Measurements from ENCODE around the gene DTX2. TPM values are rescaled to one million over a fixed set of nuclear protein-coding genes. Genes with fewer than 3 reads are reported as not detected.
"Not testable (repeated sequence)": the region's sequence is repeated elsewhere in the genome, so short reads cannot be mapped to it uniquely, and the experiment has no call there.

Gene DTX2
- total RNA-seq, 4 donors from 2014 or later, result 15.4 to 28.6 (median 24.8) TPM

GRCh38 chr7:76465950-76466349 is 4.4 kb downstream of the DTX2 start:
- not testable (repeated sequence) for H3K9me3 ChIP-seq, H3K4me3 ChIP-seq, H3K27me3 ChIP-seq, H3K36me3 ChIP-seq
- peak; percentile 59 for ATAC-seq
- Histone ChIP-seq H3K27ac (peak overlapping the region in 1 of 4 donors; percentile 67), H3K4me1 (peaks cover 0 to 28% (median 8%) of the 10 kb centered on the region in 3 donors)
- WGBS, 2 donors (ENCODE audit: low coverage in 1 of 2), result no CpG with 5 or more reads among the region's 8 CpGs

GRCh38 chr7:76467743-76468404 is 6.4 kb downstream of the DTX2 start:
- not testable (repeated sequence) for H3K4me3 ChIP-seq, H3K27me3 ChIP-seq, H3K9me3 ChIP-seq
- Histone ChIP-seq H3K4me1 (peaks cover 0 to 28% (median 8%) of the 10 kb centered on the region in 3 donors), H3K36me3 (peaks cover 0 to 13% of the 10 kb centered on the region in 2 donors), H3K27ac (peak overlapping the region; percentile 6 to 82 (median 52))
- peak; percentile 63 for ATAC-seq
- WGBS, 2 donors (ENCODE audit: low coverage in 1 of 2), result 46 to 62% methylated on average over 8 to 10 of the region's 14 CpGs

GRCh38 chr7:76471556-76472221 is 10.2 kb downstream of the DTX2 start:
- H3K4me1 ChIP-seq, H3K9me3 ChIP-seq, ATAC-seq, H3K4me3 ChIP-seq, H3K27ac ChIP-seq, H3K27me3 ChIP-seq: not testable (repeated sequence)
- H3K36me3 ChIP-seq, result peaks cover 0 to 13% of the 10 kb centered on the region in 2 donors
- WGBS, 2 donors (ENCODE audit: low coverage in 1 of 2), result no CpG with 5 or more reads among the region's 10 CpGs

GRCh38 chr7:76473097-76473496 is 11.6 kb downstream of the DTX2 start:
- H3K27me3 ChIP-seq, H3K4me3 ChIP-seq, ATAC-seq, H3K27ac ChIP-seq, H3K9me3 ChIP-seq, H3K4me1 ChIP-seq: not testable (repeated sequence)
- H3K36me3 ChIP-seq, result peaks cover 0 to 13% of the 10 kb centered on the region in 2 donors
- WGBS, 2 donors (ENCODE audit: low coverage in 1 of 2), result no CpG with 5 or more reads among the region's 6 CpGs

GRCh38 chr7:76476280-76476679 is 14.8 kb downstream of the DTX2 start:
- WGBS, 2 donors (ENCODE audit: low coverage in 1 of 2), result no CpG with 5 or more reads among the region's 11 CpGs
- peaks cover 0 to 21% of the 10 kb centered on the region in 2 donors for H3K36me3 ChIP-seq
- not testable (repeated sequence) for H3K4me1 ChIP-seq, H3K27ac ChIP-seq, ATAC-seq, H3K9me3 ChIP-seq, H3K4me3 ChIP-seq, H3K27me3 ChIP-seq

- H3K9me3 ChIP-seq, H3K4me1 ChIP-seq, H3K4me3 ChIP-seq, H3K27ac ChIP-seq, ATAC-seq, H3K27me3 ChIP-seq: not testable (repeated sequence)
- peaks cover 0 to 21% of the 10 kb centered on the region in 2 donors for H3K36me3 ChIP-seq
- no CpG with 5 or more reads among the region's 24 CpGs for WGBS, 2 donors (ENCODE audit: low coverage in 1 of 2)
Measured at GRCh38 chr7:76476742-76477474, 15.4 kb downstream of the DTX2 start.

GRCh38 chr7:76479628-76480027 is 18.1 kb downstream of the DTX2 start:
- WGBS, 2 donors (ENCODE audit: low coverage in 1 of 2), result 79 to 100% methylated on average over 1 to 4 of the region's 11 CpGs
- H3K27ac ChIP-seq, H3K9me3 ChIP-seq, ATAC-seq, H3K4me1 ChIP-seq, H3K27me3 ChIP-seq, H3K4me3 ChIP-seq: not testable (repeated sequence)
- peaks cover 0 to 39% of the 10 kb centered on the region in 2 donors for H3K36me3 ChIP-seq

- peaks cover 0 to 39% of the 10 kb centered on the region in 2 donors for H3K36me3 ChIP-seq
- H3K4me3 ChIP-seq, H3K27ac ChIP-seq, H3K9me3 ChIP-seq, ATAC-seq, H3K4me1 ChIP-seq, H3K27me3 ChIP-seq: not testable (repeated sequence)
- 93% methylated on average over 3 of the region's 29 CpGs; no CpG with 5 or more reads in 1 of the 2 donors for WGBS, 2 donors (ENCODE audit: low coverage in 1 of 2)
Measured at GRCh38 chr7:76480403-76481253, 19.1 kb downstream of the DTX2 start.

GRCh38 chr7:76482660-76483059 is 21.2 kb downstream of the DTX2 start:
- H3K4me1 ChIP-seq, H3K27ac ChIP-seq, H3K4me3 ChIP-seq, H3K9me3 ChIP-seq, ATAC-seq, H3K27me3 ChIP-seq: not testable (repeated sequence)
- peaks cover 0 to 39% of the 10 kb centered on the region in 2 donors for H3K36me3 ChIP-seq
- WGBS, 2 donors (ENCODE audit: low coverage in 1 of 2), result 86 to 96% methylated on average over 3 to 4 of the region's 24 CpGs

GRCh38 chr7:76483081-76483480 is 21.6 kb downstream of the DTX2 start:
- not testable (repeated sequence) for ATAC-seq, H3K4me1 ChIP-seq, H3K9me3 ChIP-seq, H3K27ac ChIP-seq, H3K4me3 ChIP-seq, H3K27me3 ChIP-seq
- WGBS, 2 donors (ENCODE audit: low coverage in 1 of 2), result 81 to 100% methylated on average over 3 to 4 of the region's 17 CpGs
- peaks cover 0 to 39% of the 10 kb centered on the region in 2 donors for H3K36me3 ChIP-seq

- H3K9me3 ChIP-seq, H3K4me1 ChIP-seq, ATAC-seq, H3K27me3 ChIP-seq, H3K4me3 ChIP-seq, H3K27ac ChIP-seq: not testable (repeated sequence)
- no CpG with 5 or more reads among the region's 12 CpGs for WGBS, 2 donors (ENCODE audit: low coverage in 1 of 2)
- H3K36me3 ChIP-seq, result peaks cover 0 to 39% of the 10 kb centered on the region in 2 donors
Measured at GRCh38 chr7:76484456-76484855, 22.9 kb downstream of the DTX2 start.

GRCh38 chr7:76485822-76486610 is 24.5 kb downstream of the DTX2 start:
- WGBS, 2 donors (ENCODE audit: low coverage in 1 of 2), result no CpG with 5 or more reads among the region's 20 CpGs
- H3K4me1 ChIP-seq, H3K4me3 ChIP-seq, H3K27ac ChIP-seq, ATAC-seq, H3K27me3 ChIP-seq, H3K9me3 ChIP-seq: not testable (repeated sequence)
- H3K36me3 ChIP-seq, result peaks cover 0 to 29% of the 10 kb centered on the region in 2 donors

Measured in gastroesophageal sphincter (tissue), 4 donors.